Body of pancreas (tissue), 4 donors: ENCODE results near the gene DBNL. TPM values are rescaled to one million over a fixed set of nuclear protein-coding genes. Genes with fewer than 3 reads are reported as not detected.
A peak's percentile ranks its signal among the peaks of the same experiment; 100 is the strongest.

Source experiments
- ATAC-seq: fragments of 150-250 bp; one replicate; pipeline ENCODE4 v1.9.1; 2016
- DNase-seq, 4 donors: peaks; one replicate each; pipeline ENCODE4 v3.0.0-alpha.2; 2019
- H3K27ac ChIP-seq, 4 donors: fragments of 200-600 bp; sonication (generic); 1 replicate in 3 of 4; 2 replicates in 1 of 4; pipeline versions ENCODE4 v1.5.1 to v1.6.1; 2016 to 2019; ENCODE audit warnings: mild to moderate bottlenecking in 1 of 4, mixed read lengths in 1 of 4, moderate library complexity in 1 of 4
- H3K27me3 ChIP-seq, 2 donors: fragments of 200-600 bp; sonication (generic); one replicate each; pipeline ENCODE4 v1.6.0; 2016; ENCODE audit warnings: mild to moderate bottlenecking in 1 of 2
- H3K36me3 ChIP-seq, 2 donors: fragments of 200-600 bp; sonication (generic); replicated peaks in 1 of 2; 2 replicates each; pipeline ENCODE4 v1.5.1; 2016; ENCODE audit warnings: low read depth in 2 of 2; ENCODE audit not compliant: insufficient read depth in 1 of 2
- H3K4me1 ChIP-seq: fragments of 200-600 bp; sonication (generic); one replicate; pipeline ENCODE4 v1.6.0; 2016
- H3K4me3 ChIP-seq, 2 donors: fragments of 200-600 bp; sonication (generic); 1 replicate in 1 of 2; 2 replicates in 1 of 2; pipeline ENCODE4 v1.5.1; 2016 to 2019
- H3K9me3 ChIP-seq, 3 donors: fragments of 200-600 bp; sonication (generic); 1 replicate in 2 of 3; 2 replicates in 1 of 3; pipeline ENCODE4 v1.5.1; 2016
- CTCF ChIP-seq, 7 experiments: fragments of 450-650 bp in 4 of 7; fragments of 200-600 bp in 3 of 7; sonication (generic) in 3 of 7; IDR thresholded peaks; one replicate each; pipeline ENCODE4 v1.5.1; 2016 to 2019; ENCODE audit warnings: antibody characterized with exemption in 7 of 7
- POLR2A ChIP-seq, 3 donors: fragments of 450-650 bp; IDR thresholded peaks; one replicate each; pipeline ENCODE4 v1.6.1; 2016; ENCODE audit warnings: antibody characterized with exemption in 3 of 3, mild to moderate bottlenecking in 2 of 3
- WGBS, 2 donors: methylation state at CpG; one replicate each; pipeline ENCODE4 v1.1.5; 2017; 5-methylcytosine and 5-hydroxymethylcytosine counted together
- intact Hi-C: fragments of 100-400 bp; cut with DNase I; formaldehyde crosslinking; loops from one replicate; pipeline ENCODE4 v1.15.1; 2023
- total RNA-seq, 2 donors: library from RNA; depleted of rRNA; stranded (reverse); fragments of >200 nt; gene quantifications; one replicate each; pipeline ENCODE4 v1.1.0, GENCODE V29; 2016

The DBNL gene
- total RNA-seq, 2 donors from 2014 or later, result 62.0 to 96.6 TPM

GRCh38 chr7:44071726-44072363, 27.3 kb downstream of the DBNL start:
- DNase-seq, result no peak
- WGBS, 2 donors, result 72 to 80% methylated on average over 6 to 9 of the region's 9 CpGs
- no peak overlapping the region for H3K27ac ChIP-seq
- H3K9me3 ChIP-seq, result no peaks in the 10 kb centered on the region
- intact Hi-C loops, result no loop called here
- H3K4me1 ChIP-seq, result peaks cover 11% of the 10 kb centered on the region
- ATAC-seq, result no peak
- TF ChIP-seq CTCF (IDR thresholded peaks at IDR 0.05), result no peak
- TF ChIP-seq POLR2A (IDR thresholded peaks at IDR 0.05), result no peak
- no peaks in the 10 kb centered on the region for H3K27me3 ChIP-seq
- peaks cover 0 to 2% of the 10 kb centered on the region in 2 donors for H3K36me3 ChIP-seq
- H3K4me3 ChIP-seq, result no peak overlapping the region

- WGBS, 2 donors, result 67 to 79% methylated on average over 8 to 12 of the region's 12 CpGs
- peak; percentile 21 for ATAC-seq
- intact Hi-C loops, result no loop called here
Observed at GRCh38 chr7:44072364-44073231, 28.1 kb downstream of the DBNL start.

GRCh38 chr7:44073664-44074348, 29.3 kb downstream of the DBNL start:
- Histone ChIP-seq H3K27ac (peak overlapping the region in 2 of 4 donors; percentile 22 to 57), H3K27me3 (no peaks in the 10 kb centered on the region), H3K4me1 (peaks cover 13% of the 10 kb centered on the region), H3K9me3 (no peaks in the 10 kb centered on the region), H3K36me3 (peaks cover 0 to 15% of the 10 kb centered on the region in 2 donors), H3K4me3 (no peak overlapping the region)
- ATAC-seq (peak; percentile 20), DNase-seq (peak in 3 of 4 donors; percentile 78 to 85 (median 79))
- intact Hi-C loops, result no loop called here
- peak in 2 of 7 experiments; percentile 24 to 30 for TF ChIP-seq CTCF (IDR thresholded peaks at IDR 0.05)
- TF ChIP-seq POLR2A (IDR thresholded peaks at IDR 0.05), result peak in 1 of 3 donors; percentile 27
- WGBS, 2 donors, result 56 to 59% methylated on average over 12 to 26 of the region's 26 CpGs

More at GRCh38 chr7:44072364-44073231, 28.1 kb downstream of the DBNL start:
- TF ChIP-seq CTCF (IDR thresholded peaks at IDR 0.05) (peak in 5 of 7 experiments; percentile 20 to 39 (median 27)), POLR2A (IDR thresholded peaks at IDR 0.05) (no peak)
- Histone ChIP-seq H3K4me3 (no peak overlapping the region), H3K27me3 (no peaks in the 10 kb centered on the region), H3K9me3 (no peaks in the 10 kb centered on the region), H3K36me3 (peaks cover 0 to 3% of the 10 kb centered on the region in 2 donors), H3K27ac (no peak overlapping the region), H3K4me1 (peaks cover 13% of the 10 kb centered on the region)
- peak; percentile 52 to 70 (median 64) for DNase-seq

GRCh38 chr7:44074349-44074695, 29.8 kb downstream of the DBNL start:
- DNase-seq, result no peak
- H3K4me3 ChIP-seq, result no peak overlapping the region
- peaks cover 0 to 19% of the 10 kb centered on the region in 2 donors for H3K36me3 ChIP-seq
- peaks cover 13% of the 10 kb centered on the region for H3K4me1 ChIP-seq
- H3K9me3 ChIP-seq, result no peaks in the 10 kb centered on the region
- 82 to 91% methylated on average over 3 to 11 of the region's 13 CpGs for WGBS, 2 donors
- no peak for TF ChIP-seq CTCF (IDR thresholded peaks at IDR 0.05)
- no peak for TF ChIP-seq POLR2A (IDR thresholded peaks at IDR 0.05)
- ATAC-seq, result no peak
- no peaks in the 10 kb centered on the region for H3K27me3 ChIP-seq
- intact Hi-C loops, result no loop called here
- H3K27ac ChIP-seq, result peak overlapping the region in 2 of 4 donors; percentile 22 to 57
